ENCODE data around the gene POLR1E. TPM values are rescaled to one million over a fixed set of nuclear protein-coding genes. Genes with fewer than 3 reads are reported as not detected.

POLR1E gene
- total and polyA plus RNA-seq, 3 experiments from 2014 or later = 21.4 to 84.6 (median 82.5) TPM

DNA sequence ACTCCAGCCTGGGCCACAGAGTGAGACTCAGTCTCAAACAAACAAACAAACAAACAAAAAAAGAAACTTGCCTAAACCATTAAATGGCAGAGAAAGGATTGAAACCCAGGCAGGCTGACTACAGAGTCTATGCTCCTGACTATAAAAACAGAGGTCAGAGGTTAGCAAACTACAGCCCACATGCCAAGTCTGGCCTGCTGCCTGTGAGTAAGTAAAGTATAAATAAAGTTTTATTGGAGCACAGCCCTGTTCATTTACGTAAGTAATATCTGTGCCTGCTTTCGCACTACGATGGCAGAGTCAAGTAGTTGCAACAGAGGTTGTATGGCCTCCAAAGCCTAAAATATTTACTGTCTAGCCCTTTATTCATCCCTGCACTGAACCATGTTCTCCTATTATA lies 11.6 kb downstream of the POLR1E start:
- Mint-ChIP-seq H3K27me3 (no peaks in the 10 kb centered on the region), H3K4me1 (peaks cover 0 to 6% (median 2%) of the 10 kb centered on the region in 3 donors), H3K27ac (no peak overlapping the region), H3K36me3 (peaks cover 22 to 90% (median 32%) of the 10 kb centered on the region in 3 donors), H3K9me3 (no peaks in the 10 kb centered on the region), H3K4me3 (no peak overlapping the region)
- peaks cover 47% of the 10 kb centered on the region for H3K36me3 ChIP-seq (ENCODE audit: insufficient read depth, low read length)
- H3K27me3 ChIP-seq (ENCODE audit: insufficient read depth, low read length, poor library complexity, severe bottlenecking) = no peaks in the 10 kb centered on the region
- no peaks in the 10 kb centered on the region for H3K9me3 ChIP-seq (ENCODE audit: low read length)
- ChIA-PET CTCF (interaction anchor here (2.3 kb wide), 1 partner anchor 11 kb away, joined by 5 read pairs; no protein-coding TSS in a partner anchor), POLR2A (no interaction called here)
- no peak overlapping the region for H3K4me3 ChIP-seq (ENCODE audit: low read length)
- H3K4me1 ChIP-seq (ENCODE audit: insufficient read depth, low read length) = no peaks in the 10 kb centered on the region
- no peak overlapping the region for H3K27ac ChIP-seq (ENCODE audit: low read depth, low read length)
- DNase-seq = no peak

DNA sequence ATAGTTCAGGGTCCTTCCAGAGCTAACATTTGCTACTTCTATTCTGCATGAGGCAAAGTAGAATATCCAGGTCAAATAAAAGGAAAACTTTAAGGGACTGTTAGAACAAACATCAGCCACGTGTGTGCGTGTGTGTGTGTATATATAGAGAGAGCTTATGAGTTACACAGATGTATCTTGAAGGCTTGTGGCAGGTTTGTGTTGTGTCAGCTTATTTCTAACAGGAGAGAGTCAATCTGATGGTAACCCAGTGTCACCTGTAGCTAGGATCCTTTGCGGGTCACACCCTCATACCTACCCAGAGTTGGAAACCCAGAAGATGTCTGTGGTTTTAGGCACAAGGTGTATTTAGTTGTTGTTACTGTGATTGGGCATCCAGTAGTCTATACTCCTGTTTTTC lies 12.7 kb downstream of the POLR1E start:
- no peak for DNase-seq
- H3K27me3 Mint-ChIP-seq = no peaks in the 10 kb centered on the region
- Histone ChIP-seq H3K36me3 (ENCODE audit: insufficient read depth, low read length) (peaks cover 47% of the 10 kb centered on the region), H3K4me3 (ENCODE audit: low read length) (no peak overlapping the region), H3K9me3 (ENCODE audit: low read length) (no peaks in the 10 kb centered on the region), H3K4me1 (ENCODE audit: insufficient read depth, low read length) (no peaks in the 10 kb centered on the region), H3K27me3 (ENCODE audit: insufficient read depth, low read length, poor library complexity, severe bottlenecking) (no peaks in the 10 kb centered on the region), H3K27ac (ENCODE audit: low read depth, low read length) (no peak overlapping the region)
- ChIA-PET POLR2A (no interaction called here), CTCF (no interaction called here)
- H3K27ac Mint-ChIP-seq = peak overlapping the region in 2 of 8 donors; percentile 11 to 71
- H3K9me3 Mint-ChIP-seq = no peaks in the 10 kb centered on the region
- H3K4me3 Mint-ChIP-seq = no peak overlapping the region
- H3K4me1 Mint-ChIP-seq = peaks cover 7 to 16% (median 8%) of the 10 kb centered on the region in 3 donors
- peaks cover 32 to 90% (median 33%) of the 10 kb centered on the region in 3 donors for H3K36me3 Mint-ChIP-seq

DNA sequence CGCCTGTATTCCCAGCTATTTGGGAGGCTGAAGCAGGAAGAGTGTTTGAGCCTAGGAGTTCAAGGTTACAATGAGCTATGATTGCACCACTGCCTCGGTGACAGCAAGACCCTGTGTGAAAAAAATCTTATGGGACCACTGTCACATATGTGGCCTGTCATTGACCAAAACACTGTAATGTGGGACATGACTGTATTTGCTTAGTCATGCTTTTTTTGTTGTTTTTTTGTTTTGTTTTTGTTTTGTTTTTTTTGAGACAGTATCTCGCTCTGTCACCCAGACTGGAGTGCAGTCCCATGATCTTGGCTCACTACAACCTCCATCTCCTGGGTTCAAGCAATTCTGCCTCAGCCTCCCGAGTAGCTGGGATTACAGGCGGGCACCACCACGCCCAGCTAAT lies 13.5 kb downstream of the POLR1E start:
- peaks cover 36 to 89% (median 38%) of the 10 kb centered on the region in 3 donors for H3K36me3 Mint-ChIP-seq
- H3K36me3 ChIP-seq (ENCODE audit: insufficient read depth, low read length) = peaks cover 44% of the 10 kb centered on the region
- ChIA-PET POLR2A (interaction anchor here (0.6 kb wide), 1 partner anchor 84 kb away, joined by 3 read pairs; no protein-coding TSS in a partner anchor), CTCF (no interaction called here)
- DNase-seq = no peak
- H3K4me1 ChIP-seq (ENCODE audit: insufficient read depth, low read length) = no peaks in the 10 kb centered on the region
- H3K27me3 Mint-ChIP-seq = no peaks in the 10 kb centered on the region
- H3K9me3 ChIP-seq (ENCODE audit: low read length) = no peaks in the 10 kb centered on the region
- H3K4me3 Mint-ChIP-seq = peak overlapping the region in 1 of 7 donors; percentile 66
- H3K4me1 Mint-ChIP-seq = peaks cover 15 to 23% (median 15%) of the 10 kb centered on the region in 3 donors
- H3K27ac ChIP-seq (ENCODE audit: low read depth, low read length) = no peak overlapping the region
- H3K27me3 ChIP-seq (ENCODE audit: insufficient read depth, low read length, poor library complexity, severe bottlenecking) = no peaks in the 10 kb centered on the region
- no peaks in the 10 kb centered on the region for H3K9me3 Mint-ChIP-seq
- H3K4me3 ChIP-seq (ENCODE audit: low read length) = no peak overlapping the region
- H3K27ac Mint-ChIP-seq = peak overlapping the region in 4 of 8 donors; percentile 45 to 71 (median 54)

DNA sequence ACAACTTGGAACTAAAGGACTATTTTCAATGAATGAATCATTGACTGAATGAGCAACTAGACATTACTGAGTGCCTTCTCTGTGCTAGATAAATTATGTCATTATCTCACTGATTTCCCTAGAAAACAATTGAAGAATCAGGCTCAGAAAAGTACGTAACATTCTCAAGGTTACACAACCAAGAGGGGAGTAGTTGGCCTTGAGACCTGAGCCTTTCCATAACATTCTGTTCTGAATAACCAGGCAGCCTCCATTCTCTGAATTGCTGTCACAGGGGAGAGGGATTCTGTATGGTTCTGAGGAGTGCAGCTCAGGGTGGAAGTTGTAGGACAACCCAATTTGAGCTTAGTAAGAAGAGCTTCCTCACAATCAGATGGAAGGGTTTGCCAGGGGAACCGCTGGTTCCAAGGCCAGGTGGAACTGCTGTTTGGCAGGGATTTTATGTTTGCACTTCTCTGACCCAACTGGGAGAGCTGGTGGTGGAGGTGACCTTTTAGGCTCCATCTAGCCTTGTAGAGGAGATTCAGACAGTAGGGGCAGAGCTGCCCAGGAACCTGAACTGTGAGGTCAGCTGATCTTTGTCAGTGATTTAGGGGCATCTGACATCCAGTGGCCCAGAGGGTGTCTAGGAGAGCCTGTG lies 16.3 kb downstream of the POLR1E start:
- no peak for DNase-seq
- H3K27me3 Mint-ChIP-seq = no peaks in the 10 kb centered on the region
- H3K27ac Mint-ChIP-seq = peak overlapping the region in 7 of 8 donors; percentile 79 to 99 (median 97)
- POLR2A ChIA-PET = no interaction called here
- CTCF ChIA-PET = no interaction called here
- no peaks in the 10 kb centered on the region for H3K9me3 Mint-ChIP-seq
- no peak overlapping the region for H3K4me3 ChIP-seq (ENCODE audit: low read length)
- peaks cover 28 to 76% (median 33%) of the 10 kb centered on the region in 3 donors for H3K36me3 Mint-ChIP-seq
- no peak overlapping the region for H3K27ac ChIP-seq (ENCODE audit: low read depth, low read length)
- no peaks in the 10 kb centered on the region for H3K4me1 ChIP-seq (ENCODE audit: insufficient read depth, low read length)
- H3K4me3 Mint-ChIP-seq = peak overlapping the region in 2 of 7 donors; percentile 12 to 29
- peaks cover 28% of the 10 kb centered on the region for H3K36me3 ChIP-seq (ENCODE audit: insufficient read depth, low read length)
- H3K27me3 ChIP-seq (ENCODE audit: insufficient read depth, low read length, poor library complexity, severe bottlenecking) = no peaks in the 10 kb centered on the region
- no peaks in the 10 kb centered on the region for H3K9me3 ChIP-seq (ENCODE audit: low read length)
- peaks cover 21 to 30% (median 27%) of the 10 kb centered on the region in 3 donors for H3K4me1 Mint-ChIP-seq

DNA sequence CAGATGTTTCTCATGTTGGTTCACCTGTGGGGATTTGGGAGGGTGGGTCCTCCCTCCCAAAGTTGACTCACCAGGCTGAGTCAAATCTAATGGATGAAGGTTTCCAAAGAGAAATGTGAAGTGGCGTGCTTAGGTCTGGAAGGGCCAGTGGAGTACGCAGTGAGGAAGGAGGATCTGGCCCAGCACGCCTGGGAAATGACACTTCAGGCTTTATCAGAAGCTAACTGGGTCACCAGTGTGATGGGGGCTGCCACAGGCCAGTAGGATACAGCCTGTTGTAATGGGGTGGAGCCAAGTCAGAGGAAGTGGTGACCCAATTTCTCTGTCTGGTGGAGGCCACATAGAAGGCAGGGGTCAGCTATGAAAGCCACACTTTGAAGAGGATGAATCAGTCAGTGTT lies 18.0 kb downstream of the POLR1E start:
- Histone ChIP-seq H3K27me3 (ENCODE audit: insufficient read depth, low read length, poor library complexity, severe bottlenecking) (no peaks in the 10 kb centered on the region), H3K36me3 (ENCODE audit: insufficient read depth, low read length) (peaks cover 21% of the 10 kb centered on the region), H3K9me3 (ENCODE audit: low read length) (no peaks in the 10 kb centered on the region), H3K4me1 (ENCODE audit: insufficient read depth, low read length) (no peaks in the 10 kb centered on the region), H3K27ac (ENCODE audit: low read depth, low read length) (peak overlapping the region; percentile 1), H3K4me3 (ENCODE audit: low read length) (no peak overlapping the region)
- Mint-ChIP-seq H3K27me3 (peaks cover 0 to under 1% of the 10 kb centered on the region in 2 donors), H3K9me3 (no peaks in the 10 kb centered on the region), H3K27ac (peak overlapping the region; percentile 82 to 99 (median 96)), H3K36me3 (peaks cover 26 to 70% (median 26%) of the 10 kb centered on the region in 3 donors), H3K4me1 (peaks cover 29 to 37% (median 30%) of the 10 kb centered on the region in 3 donors), H3K4me3 (peak overlapping the region; percentile 63 to 90 (median 86))
- POLR2A ChIA-PET = interaction anchor here (1.0 kb wide), 1 partner anchor 18 kb away, joined by 3 read pairs; the partner anchor contains the start of gene POLR1E
- CTCF ChIA-PET = no interaction called here
- peak in 4 of 5 donors; percentile 41 to 73 (median 70) for DNase-seq

DNA sequence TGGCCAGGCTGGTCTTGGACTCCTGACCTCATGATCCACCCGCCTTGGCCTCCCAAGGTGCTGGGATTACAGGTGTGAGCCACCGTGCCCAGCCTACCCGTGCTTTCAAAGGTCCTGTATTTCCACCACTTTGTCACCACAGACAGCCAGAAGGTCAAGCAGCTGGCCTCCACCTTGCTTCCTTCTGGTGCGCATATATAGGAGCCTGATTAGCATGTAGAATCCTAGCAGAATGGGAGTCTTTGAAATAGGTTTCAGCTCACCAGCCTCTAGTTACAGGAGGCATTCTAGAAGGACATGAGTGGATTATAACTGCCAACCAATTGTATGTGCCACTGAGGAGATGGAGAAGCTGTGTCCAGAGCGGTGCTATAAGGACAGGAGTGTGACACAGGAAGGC lies 18.9 kb downstream of the POLR1E start:
- peaks cover 0 to 2% of the 10 kb centered on the region in 2 donors for H3K27me3 Mint-ChIP-seq
- H3K27ac Mint-ChIP-seq = peak overlapping the region; percentile 34 to 99 (median 96)
- Histone ChIP-seq H3K4me1 (ENCODE audit: insufficient read depth, low read length) (no peaks in the 10 kb centered on the region), H3K36me3 (ENCODE audit: insufficient read depth, low read length) (peaks cover 21% of the 10 kb centered on the region), H3K4me3 (ENCODE audit: low read length) (no peak overlapping the region), H3K27ac (ENCODE audit: low read depth, low read length) (peak overlapping the region; percentile 54), H3K27me3 (ENCODE audit: insufficient read depth, low read length, poor library complexity, severe bottlenecking) (no peaks in the 10 kb centered on the region), H3K9me3 (ENCODE audit: low read length) (no peaks in the 10 kb centered on the region)
- H3K9me3 Mint-ChIP-seq = no peaks in the 10 kb centered on the region
- H3K4me1 Mint-ChIP-seq = peaks cover 30 to 37% (median 31%) of the 10 kb centered on the region in 3 donors
- CTCF ChIA-PET = no interaction called here
- POLR2A ChIA-PET = interaction anchor here (1.0 kb wide), 1 partner anchor 19 kb away, joined by 3 read pairs; the partner anchor contains the start of gene POLR1E
- H3K4me3 Mint-ChIP-seq = peak overlapping the region; percentile 41 to 90 (median 86)
- peaks cover 26 to 64% (median 28%) of the 10 kb centered on the region in 3 donors for H3K36me3 Mint-ChIP-seq
- DNase-seq = no peak

DNA sequence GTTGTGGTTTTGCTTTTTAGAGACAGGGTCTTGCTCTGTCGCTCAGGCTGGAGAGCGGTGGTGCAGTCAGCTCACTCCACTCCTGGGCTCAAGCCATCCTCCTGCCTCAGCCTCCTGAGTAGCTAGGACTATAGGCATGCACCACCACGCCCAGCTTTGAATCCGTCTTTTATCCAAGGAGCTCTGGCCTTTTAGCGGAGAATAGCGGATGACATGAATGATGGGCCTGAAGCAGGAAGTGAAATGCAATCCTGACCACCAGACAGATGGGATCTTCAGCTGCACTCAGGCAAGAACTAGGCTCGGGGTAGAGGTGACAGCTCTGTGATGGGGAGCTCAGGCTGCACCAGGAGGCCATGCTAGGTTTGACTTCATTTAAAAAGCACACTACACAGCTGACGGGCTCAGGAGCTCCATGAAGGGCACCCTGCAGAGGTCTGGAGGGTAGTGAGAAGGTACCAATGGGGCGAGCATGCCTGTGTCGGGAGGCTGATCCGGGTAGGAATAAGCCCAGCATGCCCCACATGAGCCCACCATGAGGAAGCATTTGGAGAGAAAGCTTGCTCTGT lies 21.9 kb downstream of the POLR1E start:
- no peak for DNase-seq
- H3K27ac ChIP-seq (ENCODE audit: low read depth, low read length) = no peak overlapping the region
- no peak overlapping the region for H3K4me3 ChIP-seq (ENCODE audit: low read length)
- H3K27me3 Mint-ChIP-seq = peaks cover 0 to 3% of the 10 kb centered on the region in 2 donors
- H3K9me3 ChIP-seq (ENCODE audit: low read length) = no peaks in the 10 kb centered on the region
- peaks cover 33 to 42% (median 37%) of the 10 kb centered on the region in 3 donors for H3K4me1 Mint-ChIP-seq
- peak overlapping the region in 7 of 8 donors; percentile 23 to 99 (median 94) for H3K27ac Mint-ChIP-seq
- H3K36me3 Mint-ChIP-seq = peaks cover 12 to 38% (median 16%) of the 10 kb centered on the region in 3 donors
- peak overlapping the region in 6 of 7 donors; percentile 23 to 86 (median 64) for H3K4me3 Mint-ChIP-seq
- no peaks in the 10 kb centered on the region for H3K4me1 ChIP-seq (ENCODE audit: insufficient read depth, low read length)
- H3K9me3 Mint-ChIP-seq = no peaks in the 10 kb centered on the region
- ChIA-PET CTCF (interaction anchor here (1.6 kb wide), 1 partner anchor 97 kb away, joined by 3 read pairs; no protein-coding TSS in a partner anchor), POLR2A (no interaction called here)
- H3K36me3 ChIP-seq (ENCODE audit: insufficient read depth, low read length) = peaks cover 4% of the 10 kb centered on the region
- no peaks in the 10 kb centered on the region for H3K27me3 ChIP-seq (ENCODE audit: insufficient read depth, low read length, poor library complexity, severe bottlenecking)
